Stimulated activated CD8-positive, alpha-beta memory T cell treated with anti-CD3 and anti-CD28 coated beads, Interleukin-7, amount 100 ng/mL, for 48 hours (primary cell): Measurements from ENCODE around the gene COLEC12.
"Not testable (repeated sequence)": the region's sequence is repeated elsewhere in the genome, so short reads cannot be mapped to it uniquely, and the experiment has no call there.

Source experiments
- DNase-seq, 2 donors: peaks; one replicate each; pipeline ENCODE4 v3.0.0-alpha.2; 2020; ENCODE audit warnings: low read depth in 1 of 2; ENCODE audit errors: extremely low read depth in 1 of 2

COLEC12 gene

DNA sequence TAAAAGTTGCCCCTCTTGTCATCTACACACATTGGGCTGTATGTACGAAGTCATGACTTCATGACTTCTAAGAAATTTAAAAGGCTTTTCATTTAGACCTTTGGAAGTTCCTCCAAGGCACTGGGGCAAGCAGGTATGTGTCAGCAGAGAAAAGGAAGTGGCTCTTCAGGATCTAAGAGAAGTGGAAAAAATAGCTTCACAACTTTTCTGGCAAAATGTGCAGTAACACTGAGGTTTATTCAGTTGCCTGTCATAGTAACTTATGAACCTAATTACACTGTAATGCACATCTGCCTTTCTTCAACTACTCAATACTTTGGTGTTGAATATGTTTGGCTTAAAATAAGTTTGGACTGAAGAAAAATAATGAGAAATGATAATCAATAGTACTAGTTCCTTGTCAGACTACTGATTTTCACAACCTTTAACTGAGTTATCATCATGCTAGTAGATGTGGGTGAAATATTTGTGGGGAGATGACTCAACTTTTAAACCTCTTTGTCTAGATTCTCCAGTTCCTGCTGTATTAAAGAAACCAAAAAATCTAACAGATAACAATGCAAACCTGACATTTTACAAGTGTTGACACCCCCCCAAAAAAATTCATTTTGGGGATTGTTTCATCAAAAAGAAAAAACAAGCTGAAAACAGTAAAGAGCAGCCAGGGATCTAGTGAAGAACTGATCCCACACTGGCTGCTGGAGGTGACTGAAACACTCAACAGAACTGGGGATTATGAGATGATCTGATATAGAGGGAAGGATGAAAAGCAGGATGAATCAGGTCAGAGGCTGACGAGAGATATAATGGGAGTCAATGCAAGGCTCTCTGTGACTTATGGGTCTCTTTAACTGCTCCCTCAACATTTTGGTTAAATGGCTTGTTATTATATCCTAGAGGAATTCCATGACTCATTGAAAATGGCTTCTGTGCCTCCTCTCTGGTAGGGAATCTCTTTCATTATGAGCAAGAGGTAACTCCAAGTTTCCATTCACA, 84.6 kb downstream of the COLEC12 start:
- no peak for DNase-seq

DNA sequence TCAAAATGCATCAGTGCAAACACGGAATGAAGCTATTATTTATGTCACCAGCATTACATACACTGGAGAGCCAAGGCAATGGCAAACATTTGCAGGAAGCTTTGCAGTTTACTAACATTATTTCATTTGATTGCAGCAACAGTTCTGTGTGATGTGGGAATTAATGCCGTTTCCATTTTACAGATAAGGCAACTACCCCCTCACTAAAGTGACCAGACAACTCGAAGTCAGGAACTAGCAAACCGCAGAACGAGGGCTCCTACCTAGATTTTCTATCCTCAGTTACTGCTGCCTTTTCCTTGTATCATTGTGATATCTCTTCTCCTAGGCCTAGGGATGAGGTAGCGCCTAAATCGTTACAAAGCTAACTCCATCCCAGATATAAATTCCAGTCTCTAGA, 85.5 kb downstream of the COLEC12 start:
- DNase-seq, result no peak

DNA sequence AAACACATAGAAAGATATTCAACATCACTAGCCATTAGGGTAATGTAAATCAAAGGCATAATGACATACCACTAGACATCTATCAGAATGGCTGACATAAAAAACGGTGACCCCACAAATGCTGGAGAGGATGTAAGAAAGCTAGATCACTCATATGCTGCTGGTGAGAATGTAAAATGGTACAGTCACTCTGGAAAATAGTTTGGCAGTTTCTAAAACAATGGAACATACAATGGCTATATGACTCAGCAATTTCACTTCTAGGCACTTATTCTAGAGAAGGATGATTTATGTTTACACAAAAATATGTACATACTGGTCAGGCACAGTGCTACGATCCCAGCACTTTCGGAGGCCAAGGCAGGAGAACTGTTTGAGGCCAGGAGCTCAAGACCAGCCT, 87.3 kb downstream of the COLEC12 start:
- DNase-seq, result no peak

- DNase-seq, result no peak
Measured at GRCh38 chr18:410047-410455, 90.5 kb downstream of the COLEC12 start.

DNA sequence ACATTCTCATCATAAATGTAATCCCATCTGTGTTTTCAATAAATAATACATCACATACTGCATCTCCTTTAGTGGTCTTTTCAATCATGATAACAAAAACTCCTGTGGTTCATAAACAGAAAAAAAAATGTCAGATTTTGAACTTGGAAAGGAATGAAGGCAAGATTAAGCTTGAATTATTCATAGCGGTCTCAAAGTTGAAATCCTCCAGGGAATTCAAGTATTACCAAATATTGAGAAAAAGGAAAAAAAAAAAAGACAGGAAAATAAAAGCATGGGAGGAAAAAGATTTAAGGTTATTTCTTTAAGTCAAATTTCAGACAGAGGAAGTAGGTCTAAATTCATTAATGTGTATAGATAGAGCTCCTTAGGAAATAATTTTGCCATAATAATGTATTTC, 92.1 kb downstream of the COLEC12 start:
- DNase-seq, result no peak

GRCh38 chr18:407626-408224, 92.8 kb downstream of the COLEC12 start:
- DNase-seq, result no peak

GRCh38 chr18:407191-407590, 93.3 kb downstream of the COLEC12 start:
- DNase-seq, result no peak

DNA sequence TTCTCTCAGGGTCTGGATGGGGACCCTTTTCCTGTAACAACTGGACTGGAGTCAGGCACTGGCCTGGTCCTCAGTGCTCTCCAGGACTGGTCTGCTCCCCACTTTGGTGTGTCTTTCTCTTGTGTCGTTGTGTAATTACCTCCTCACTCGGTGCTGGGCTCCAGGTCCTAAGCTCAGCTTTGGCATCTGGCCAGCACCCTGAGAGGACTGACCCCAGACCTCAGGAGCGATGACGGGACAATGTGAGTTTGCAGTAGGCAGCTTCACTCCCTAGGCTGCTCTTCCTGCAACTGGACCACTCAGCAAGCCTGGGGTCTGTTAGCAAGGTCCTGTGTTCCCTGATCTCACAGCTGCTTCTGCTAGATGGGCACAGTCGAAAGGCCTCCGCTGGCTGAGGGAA, 93.8 kb downstream of the COLEC12 start:
- no peak for DNase-seq

DNA sequence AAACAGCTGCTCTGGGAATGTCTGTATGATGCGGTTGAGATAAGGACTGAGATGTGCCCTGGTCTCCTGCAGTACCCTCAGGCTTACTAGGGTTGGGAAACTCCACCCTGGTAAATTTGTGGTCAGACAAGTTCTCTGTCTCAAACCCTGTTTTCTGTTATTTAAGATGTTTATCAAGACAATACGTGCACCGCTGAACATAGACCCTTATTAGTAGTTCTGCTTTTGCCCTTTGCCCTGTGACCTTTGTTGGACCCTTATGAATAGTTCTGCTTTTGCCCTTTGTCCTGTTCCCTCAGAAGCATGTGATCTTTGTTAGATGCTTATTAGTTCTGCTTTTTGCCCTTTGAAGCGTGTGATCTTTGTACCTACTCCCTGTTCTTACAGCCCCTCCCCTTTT, 95.5 kb downstream of the COLEC12 start:
- DNase-seq, result not testable (repeated sequence)

DNA sequence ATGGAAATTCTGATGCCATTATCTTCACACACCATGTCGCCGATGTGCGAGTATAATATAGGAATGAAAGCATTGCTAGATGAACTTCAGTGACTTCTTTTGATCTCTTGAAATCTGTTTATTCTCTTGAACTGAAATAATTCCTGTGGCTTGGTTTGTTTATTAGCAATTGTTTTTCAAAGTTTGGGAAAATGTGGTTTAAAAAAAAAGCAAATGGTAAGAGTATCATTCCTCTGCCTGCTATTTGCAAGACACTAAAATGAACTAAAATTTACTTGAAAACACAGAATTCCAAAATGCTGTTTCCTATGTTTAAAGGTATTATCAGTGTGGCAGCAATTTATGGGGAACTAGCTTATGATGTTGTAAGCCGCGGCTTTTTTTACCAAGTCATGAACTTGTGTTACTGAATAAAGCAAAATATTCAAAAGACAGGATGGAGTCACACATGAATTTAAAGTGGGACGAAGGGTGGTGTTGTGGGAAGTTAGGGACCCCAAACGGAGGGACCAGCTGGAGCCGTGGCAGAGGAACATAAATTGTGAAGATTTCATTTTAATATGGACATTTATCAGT, 96.4 kb downstream of the COLEC12 start:
- no peak for DNase-seq

DNA sequence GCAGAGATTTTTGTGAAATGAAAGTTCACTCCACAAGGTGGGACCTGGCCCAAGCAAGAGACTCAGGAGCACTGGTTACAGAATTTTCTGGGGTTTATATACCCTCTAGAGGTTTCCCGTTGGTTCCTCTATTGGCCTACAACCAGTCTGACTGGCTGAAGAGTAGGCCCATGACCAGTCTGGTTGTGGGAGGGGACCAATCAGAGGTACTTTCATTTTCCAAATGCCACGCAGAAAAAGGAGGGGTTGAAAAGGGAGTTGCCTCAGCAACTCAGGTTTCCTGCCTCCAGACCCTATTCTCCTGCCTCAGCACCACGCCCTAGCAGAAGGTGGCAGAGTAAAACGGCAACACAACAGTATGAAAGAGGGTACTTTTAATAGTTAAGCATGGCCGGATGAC, 98.4 kb downstream of the COLEC12 start:
- no peak for DNase-seq

GRCh38 chr18:400456-400855, 100.0 kb downstream of the COLEC12 start:
- DNase-seq, result no peak

DNA sequence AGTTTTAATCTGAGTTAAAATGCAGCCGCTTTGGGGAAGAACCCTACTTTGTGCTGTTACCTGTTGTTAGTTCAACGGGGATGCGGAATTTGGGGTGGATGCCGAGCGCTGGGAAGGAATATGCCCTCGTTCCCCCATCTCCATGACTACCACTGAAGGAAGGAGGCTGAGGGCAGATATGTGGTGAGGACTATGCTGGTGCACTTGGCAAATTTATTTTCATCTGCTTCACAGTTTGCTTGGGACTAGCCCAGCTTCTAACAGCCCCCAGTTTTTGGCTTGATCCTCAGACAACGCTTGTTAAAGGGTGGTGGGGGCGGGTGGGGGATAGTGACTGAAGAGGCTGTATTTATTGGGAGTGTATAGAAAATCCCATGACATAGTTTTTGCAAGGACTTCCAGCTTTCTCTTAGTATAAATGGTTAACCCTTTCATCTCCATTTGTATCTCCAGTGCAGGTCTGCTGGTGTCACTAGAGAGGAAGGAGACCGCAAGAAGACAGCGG, 100.8 kb downstream of the COLEC12 start:
- no peak for DNase-seq

- no peak for DNase-seq
Measured at GRCh38 chr18:398935-399630, 101.4 kb downstream of the COLEC12 start.

GRCh38 chr18:396556-396955, 103.9 kb downstream of the COLEC12 start:
- no peak for DNase-seq

- no peak for DNase-seq
Measured at GRCh38 chr18:396251-396555, 104.3 kb downstream of the COLEC12 start.

GRCh38 chr18:395456-396250, 104.8 kb downstream of the COLEC12 start:
- no peak for DNase-seq

DNA sequence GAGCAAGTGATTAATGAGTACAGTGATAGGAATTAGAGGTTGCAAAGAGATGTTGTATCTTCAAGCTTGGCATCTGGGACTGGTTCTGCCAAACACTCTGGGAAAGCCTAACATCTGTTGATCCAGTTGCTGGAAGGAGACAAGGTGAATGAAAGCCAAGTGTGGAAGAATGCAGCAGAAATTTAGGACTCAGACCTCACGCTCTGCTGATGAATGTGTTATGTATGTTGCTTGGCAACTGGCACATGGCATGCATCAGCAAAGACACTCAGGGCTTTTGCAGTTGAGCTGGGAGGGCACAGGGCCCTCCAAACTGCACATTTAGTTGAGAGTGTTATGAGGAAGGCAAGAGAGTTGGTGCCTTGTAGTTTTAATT, 105.5 kb downstream of the COLEC12 start:
- no peak for DNase-seq

- DNase-seq, result no peak
Measured at GRCh38 chr18:394262-394986, 106.1 kb downstream of the COLEC12 start.

GRCh38 chr18:393574-393957, 106.9 kb downstream of the COLEC12 start:
- no peak for DNase-seq
